Sigmoid colon (tissue), 7 donors: ENCODE results near the gene KLHL8. TPM values are rescaled to one million over a fixed set of nuclear protein-coding genes. Genes with fewer than 3 reads are reported as not detected.

Source experiments
- DNase-seq: peaks from one replicate; pipeline ENCODE4 v3.0.0-alpha.2; 2019
- H3K27ac ChIP-seq, 4 donors: fragments of 200-600 bp; sonication (generic); one replicate each; pipeline ENCODE4 v1.5.1; 2016 to 2019; ENCODE audit warnings: mild to moderate bottlenecking in 1 of 4
- H3K27me3 ChIP-seq, 3 donors: fragments of 200-600 bp; sonication (generic); one replicate each; pipeline ENCODE4 v1.5.1; 2019; ENCODE audit warnings: mild to moderate bottlenecking in 1 of 3
- H3K36me3 ChIP-seq, 4 donors: fragments of 200-600 bp; sonication (generic); one replicate each; pipeline ENCODE4 v1.5.1; 2016 to 2019
- H3K4me1 ChIP-seq, 4 donors: fragments of 200-600 bp; sonication (generic); one replicate each; pipeline ENCODE4 v1.5.1; 2017 to 2019
- H3K4me3 ChIP-seq, 4 donors: fragments of 200-600 bp; sonication (generic); one replicate each; pipeline ENCODE4 v1.5.1; 2017 to 2019; ENCODE audit warnings: mild to moderate bottlenecking in 2 of 4, moderate library complexity in 1 of 4
- H3K9me3 ChIP-seq, 4 donors: fragments of 200-600 bp in 3 of 4; sonication (generic) in 3 of 4; one replicate each; pipeline versions ENCODE4 v1.5.1 to v1.6.1; 2013 to 2019
- CTCF ChIP-seq, 4 experiments: fragments of 450-650 bp in 3 of 4; fragments of 200-600 bp in 1 of 4; IDR thresholded peaks; one replicate each; pipeline ENCODE4 v1.5.1; 2016 to 2019; ENCODE audit warnings: antibody characterized with exemption in 4 of 4, mild to moderate bottlenecking in 3 of 4, moderate library complexity in 2 of 4
- EP300 ChIP-seq, 4 donors: sonication (generic); formaldehyde crosslinking; IDR thresholded peaks; one replicate each; pipeline ENCODE4 v1.6.1; 2017; ENCODE audit warnings: antibody characterized with exemption in 4 of 4
- POLR2A ChIP-seq, 2 donors: fragments of 450-650 bp; IDR thresholded peaks; one replicate each; pipeline ENCODE4 v1.6.1; 2016; ENCODE audit warnings: antibody characterized with exemption in 2 of 2, mild to moderate bottlenecking in 2 of 2, moderate library complexity in 2 of 2
- POLR2AphosphoS5 ChIP-seq, 4 donors: sonication (generic); formaldehyde crosslinking; IDR thresholded peaks; one replicate each; pipeline ENCODE4 v1.6.1; 2017; ENCODE audit warnings: antibody characterized with exemption in 4 of 4
- WGBS, 2 donors: extraction: QIAGEN DNeasy Blood & Tissue Kit; methylation state at CpG; one replicate each; pipeline ENCODE4 v1.1.7; 2013; 5-methylcytosine and 5-hydroxymethylcytosine counted together
- intact Hi-C: fragments of 100-400 bp; cut with DNase I; formaldehyde crosslinking; loops from one replicate; pipeline ENCODE4 v1.15.1; 2023
- polyA plus RNA-seq, 3 donors: library from polyadenylated mRNA; stranded (reverse); fragments of 200-250 nt; gene quantifications; one replicate each; pipeline ENCODE4 v1.2.3, GENCODE V29; 2013
- total RNA-seq, 4 donors: library from RNA; depleted of rRNA; stranded (reverse); fragments of >200 nt; gene quantifications; one replicate each; pipeline ENCODE4 v1.1.0, GENCODE V29; 2016
- donor health status: healthy with polysubstance abuse.
- donor health status: Bipolar disorder and iron deficiency.
- donor health status: healthy.

Gene KLHL8
- total and polyA plus RNA-seq, 7 donors = 6.4 to 21.4 (median 9.6) TPM

- Histone ChIP-seq H3K27me3 (no peaks in the 10 kb centered on the region), H3K36me3 (no peaks in the 10 kb centered on the region), H3K4me1 (peaks cover 0 to 17% (median 0%) of the 10 kb centered on the region in 4 donors), H3K9me3 (peaks cover 0 to 10% (median 4%) of the 10 kb centered on the region in 4 donors), H3K27ac (no peak overlapping the region), H3K4me3 (no peak overlapping the region)
- 68 to 74% methylated on average over 1 of the region's 1 CpG for WGBS, 2 donors
- TF ChIP-seq CTCF (IDR thresholded peaks at IDR 0.05) (no peak), POLR2AphosphoS5 (IDR thresholded peaks at IDR 0.05) (no peak), EP300 (IDR thresholded peaks at IDR 0.05) (no peak), POLR2A (IDR thresholded peaks at IDR 0.05) (no peak)
- DNase-seq = no peak
- intact Hi-C loops = no loop called here
Measured at GRCh38 chr4:87241336-87241735, 20.9 kb upstream of the KLHL8 start.

GRCh38 chr4:87240341-87240740 is 19.9 kb upstream of the KLHL8 start:
- peaks cover 0 to 10% (median 4%) of the 10 kb centered on the region in 4 donors for H3K9me3 ChIP-seq
- no peak overlapping the region for H3K4me3 ChIP-seq
- WGBS, 2 donors = 3 to 21% methylated on average over 1 of the region's 1 CpG
- H3K27ac ChIP-seq = peak overlapping the region in 1 of 4 donors; percentile 8
- intact Hi-C loops = no loop called here
- TF ChIP-seq POLR2A (IDR thresholded peaks at IDR 0.05) (no peak), CTCF (IDR thresholded peaks at IDR 0.05) (no peak), POLR2AphosphoS5 (IDR thresholded peaks at IDR 0.05) (no peak), EP300 (IDR thresholded peaks at IDR 0.05) (no peak)
- H3K4me1 ChIP-seq = peaks cover 0 to 19% (median 2%) of the 10 kb centered on the region in 4 donors
- H3K36me3 ChIP-seq = no peaks in the 10 kb centered on the region
- no peak for DNase-seq
- no peaks in the 10 kb centered on the region for H3K27me3 ChIP-seq

GRCh38 chr4:87239821-87240220 is 19.4 kb upstream of the KLHL8 start:
- Histone ChIP-seq H3K27ac (peak overlapping the region in 1 of 4 donors; percentile 8), H3K4me1 (peaks cover 0 to 19% (median 2%) of the 10 kb centered on the region in 4 donors), H3K36me3 (no peaks in the 10 kb centered on the region), H3K27me3 (no peaks in the 10 kb centered on the region), H3K9me3 (peaks cover 0 to 10% (median 4%) of the 10 kb centered on the region in 4 donors), H3K4me3 (no peak overlapping the region)
- no peak for DNase-seq
- TF ChIP-seq EP300 (IDR thresholded peaks at IDR 0.05) (no peak), POLR2A (IDR thresholded peaks at IDR 0.05) (no peak), POLR2AphosphoS5 (IDR thresholded peaks at IDR 0.05) (no peak), CTCF (IDR thresholded peaks at IDR 0.05) (no peak)
- intact Hi-C loops = no loop called here

GRCh38 chr4:87239194-87239593 is 18.8 kb upstream of the KLHL8 start:
- TF ChIP-seq POLR2AphosphoS5 (IDR thresholded peaks at IDR 0.05) (no peak), POLR2A (IDR thresholded peaks at IDR 0.05) (no peak), EP300 (IDR thresholded peaks at IDR 0.05) (no peak), CTCF (IDR thresholded peaks at IDR 0.05) (no peak)
- intact Hi-C loops = no loop called here
- no peak for DNase-seq
- Histone ChIP-seq H3K4me3 (no peak overlapping the region), H3K4me1 (peaks cover 0 to 19% (median 2%) of the 10 kb centered on the region in 4 donors), H3K27me3 (no peaks in the 10 kb centered on the region), H3K36me3 (no peaks in the 10 kb centered on the region), H3K27ac (no peak overlapping the region), H3K9me3 (peaks cover 0 to 10% (median 4%) of the 10 kb centered on the region in 4 donors)
- WGBS, 2 donors = 90 to 92% methylated on average over 5 of the region's 5 CpGs

GRCh38 chr4:87236861-87237260 is 16.4 kb upstream of the KLHL8 start:
- no peak overlapping the region for H3K27ac ChIP-seq
- WGBS, 2 donors = 84 to 89% methylated on average over 9 of the region's 9 CpGs
- no peaks in the 10 kb centered on the region for H3K27me3 ChIP-seq
- H3K4me3 ChIP-seq = no peak overlapping the region
- H3K36me3 ChIP-seq = no peaks in the 10 kb centered on the region
- DNase-seq = no peak
- intact Hi-C loops = loop anchor here (1.0 to 2.0 kb wide), 3 partner anchors 16 to 314 kb away; partner anchors contain the start of gene KLHL8
- no peaks in the 10 kb centered on the region for H3K9me3 ChIP-seq
- TF ChIP-seq POLR2AphosphoS5 (IDR thresholded peaks at IDR 0.05) = no peak
- TF ChIP-seq CTCF (IDR thresholded peaks at IDR 0.05) = no peak
- TF ChIP-seq POLR2A (IDR thresholded peaks at IDR 0.05) = no peak
- no peak for TF ChIP-seq EP300 (IDR thresholded peaks at IDR 0.05)
- H3K4me1 ChIP-seq = peaks cover 0 to 19% (median 2%) of the 10 kb centered on the region in 4 donors
